ENCODE results near the gene C12orf57. TPM values are rescaled to one million over a fixed set of nuclear protein-coding genes. Genes with fewer than 3 reads are reported as not detected.

The C12orf57 gene
- total and polyA plus RNA-seq, 10 of the 15 experiments (the other 5 are each of a cell fraction or from before 2014, with no cell fraction given), result 64.5 to 377 (median 211) TPM

- Histone ChIP-seq H3K4me3 (no peak overlapping the region), H3K27me3 (replicated peaks in 1 of 2; ENCODE audit: control insufficient read depth in 2 of 2, insufficient read depth in 2 of 2, low read length in 1 of 2) (no peaks in the 10 kb centered on the region), H3K4me1 (ENCODE audit: control insufficient read depth, insufficient read depth, low read length) (peaks cover 15% of the 10 kb centered on the region), H4K20me1 (ENCODE audit: control insufficient read depth, insufficient read depth) (no peaks in the 10 kb centered on the region), H3K27ac (ENCODE audit: control insufficient read depth, insufficient read depth) (no peak overlapping the region), H3K36me3 (ENCODE audit: control insufficient read depth in 2 of 2, insufficient read depth in 2 of 2, low read length in 1 of 2) (peaks cover 4 to 5% of the 10 kb centered on the region in 2 experiments; a peak in 3 of 4 replicates), H3K4me2 (ENCODE audit: control insufficient read depth, insufficient read depth) (no peak overlapping the region), H3K9me3 (replicated peaks; ENCODE audit: control insufficient read depth, insufficient read depth, low read length) (no peaks in the 10 kb centered on the region), H3K79me2 (ENCODE audit: control insufficient read depth, insufficient read depth, low read length) (peaks cover 49% of the 10 kb centered on the region), H2AFZ (ENCODE audit: control insufficient read depth, low read depth, low read length) (no peak overlapping the region), H3K9ac (ENCODE audit: control insufficient read depth, insufficient read depth, low read length) (no peak overlapping the region)
- in situ Hi-C loops (cut with MboI), result no loop called here
- DNase-seq (ENCODE audit: low read depth, low spot score) (no peak), ATAC-seq (no peak), FAIRE-seq (no peak)
- BruUV-seq (replicated peaks), result no TSS peak
- intact Hi-C loops (cut with micrococcal nuclease; ENCODE audit: unreplicated experiment), result no loop called here
- no peak for TF ChIP-seq PKNOX1 (IDR thresholded peaks at IDR 0.05)
- no peak for TF ChIP-seq MYC (IDR thresholded peaks at IDR 0.05; ENCODE audit: insufficient read depth, insufficient read length, insufficient replicate concordance, low read length, severe bottlenecking)
- TF ChIP-seq POLR2A (IDR thresholded peaks at IDR 0.05; ENCODE audit: low read depth, low read length), result no peak
- TF ChIP-seq PRDM15 (CRISPR knock-in tag; IDR thresholded peaks at IDR 0.05), result no peak
- no peak for TF ChIP-seq SIN3A (IDR thresholded peaks at IDR 0.05; ENCODE audit: low read depth, low read length)
- no peak for TF ChIP-seq BHLHE40 (IDR thresholded peaks at IDR 0.05; ENCODE audit: borderline replicate concordance in 1 of 2, low read depth in 2 of 2, low read length in 1 of 2)
- TF ChIP-seq YBX1 (IDR thresholded peaks at IDR 0.05), result no peak
- TF ChIP-seq ZBTB40 (IDR thresholded peaks at IDR 0.05; ENCODE audit: borderline replicate concordance), result no peak
- TF ChIP-seq ESRRA (IDR thresholded peaks at IDR 0.05; ENCODE audit: low read length), result no peak
- TF ChIP-seq WRNIP1 (IDR thresholded peaks at IDR 0.05; ENCODE audit: borderline replicate concordance, low read depth, low read length), result no peak
- no peak for TF ChIP-seq CBX3 (IDR thresholded peaks at IDR 0.05; ENCODE audit: borderline replicate concordance, low read depth)
- TF ChIP-seq PAX5 (IDR thresholded peaks at IDR 0.05; ENCODE audit: borderline replicate concordance, low read depth, low read length), result no peak
- no peak for TF ChIP-seq ASH2L (IDR thresholded peaks at IDR 0.05; ENCODE audit: borderline replicate concordance, low read depth)
- TF ChIP-seq RUNX3 (IDR thresholded peaks at IDR 0.05; ENCODE audit: low read length), result no peak
- no peak for TF ChIP-seq MTA2 (IDR thresholded peaks at IDR 0.05; ENCODE audit: low read depth)
- no peak for TF ChIP-seq NR2F1 (conservative IDR thresholded peaks at IDR 0.05)
- 42% methylated on average over 1 of the region's 1 CpG for WGBS (ENCODE audit: insufficient coverage, insufficient replicate concordance, low lambda C conversion rate, missing lambda C conversion rate)
- CTCF ChIA-PET, result interaction anchor here (0.6 to 1.9 kb wide), 5 partner anchors 9 to 60 kb away, joined by 3 to 8 read pairs (median 4); partner anchors contain the start of genes C12orf57, RNU7-1 and SPSB2
- RAD21 ChIA-PET (ENCODE audit: unreplicated experiment), result no interaction called here
- POLR2A ChIA-PET, result interaction anchor here (1.0 to 1.7 kb wide), 2 partner anchors 9 to 10 kb away, joined by 4 to 5 read pairs; no protein-coding TSS in a partner anchor
- SMC1A ChIA-PET (ENCODE audit: uncharacterized antibody, unreplicated experiment), result interaction anchor here (1.4 kb wide), 1 partner anchor 28 kb away, joined by 3 read pairs; no protein-coding TSS in a partner anchor
Observed at GRCh38 chr12:6932766-6933165, 11.1 kb upstream of the C12orf57 start.

Data from GM12878 (cell line).